Vagina (tissue), 2 donors: Measurements from ENCODE around the gene PGBD4. TPM values are rescaled to one million over a fixed set of nuclear protein-coding genes. Genes with fewer than 3 reads are reported as not detected.

Source experiments
- DNase-seq, 2 donors: peaks; one replicate each; pipeline ENCODE4 v3.0.0-alpha.2; 2017; ENCODE audit errors: extremely low spot score in 2 of 2
- H3K27ac ChIP-seq: fragments of 200-600 bp; sonication (generic); one replicate; pipeline ENCODE4 v1.5.1; 2019
- H3K27me3 ChIP-seq: fragments of 200-600 bp; sonication (generic); one replicate; pipeline ENCODE4 v1.5.1; 2019
- H3K36me3 ChIP-seq, 2 donors: fragments of 200-600 bp; sonication (generic); one replicate each; pipeline ENCODE4 v1.5.1; 2017 to 2019
- H3K4me1 ChIP-seq: fragments of 200-600 bp; sonication (generic); one replicate; pipeline ENCODE4 v1.5.1; 2019
- H3K4me3 ChIP-seq, 2 donors: fragments of 200-600 bp; sonication (generic); 1 replicate in 1 of 2; 2 replicates in 1 of 2; pipeline ENCODE4 v1.5.1; 2016 to 2019
- H3K9me3 ChIP-seq: fragments of 200-600 bp; sonication (generic); one replicate; pipeline ENCODE4 v1.5.1; 2019
- CTCF ChIP-seq, 3 experiments: fragments of 450-650 bp in 2 of 3; fragments of 200-600 bp in 1 of 3; sonication (generic) in 1 of 3; IDR thresholded peaks; one replicate each; pipeline ENCODE4 v1.5.1; 2017 to 2019; ENCODE audit warnings: antibody characterized with exemption in 3 of 3, mild to moderate bottlenecking in 2 of 3, moderate library complexity in 2 of 3
- POLR2A ChIP-seq, 2 donors: fragments of 450-650 bp; IDR thresholded peaks; one replicate each; pipeline ENCODE4 v1.6.1; 2017; ENCODE audit warnings: antibody characterized with exemption in 2 of 2, mild to moderate bottlenecking in 2 of 2, moderate library complexity in 2 of 2
- POLR2AphosphoS5 ChIP-seq, 2 donors: sonication (generic); formaldehyde crosslinking; IDR thresholded peaks; one replicate each; pipeline ENCODE4 v1.9.0; 2017; ENCODE audit warnings: antibody characterized with exemption in 2 of 2, mild to moderate bottlenecking in 2 of 2, low read depth in 1 of 2; ENCODE audit not compliant: insufficient read depth in 1 of 2
- intact Hi-C: fragments of 100-400 bp; cut with DNase I; formaldehyde crosslinking; loops from one replicate; pipeline ENCODE4 v1.15.1; 2023
- total RNA-seq: library from RNA; depleted of rRNA; stranded (reverse); fragments of >200 nt; gene quantifications from one replicate; pipeline ENCODE4 v1.2.3, GENCODE V29; 2016

The PGBD4 gene
- total RNA-seq, 1 donor from 2014 or later = 1.5 TPM

- no peaks in the 10 kb centered on the region for H3K9me3 ChIP-seq
- H3K4me1 ChIP-seq = peaks cover 4% of the 10 kb centered on the region
- H3K27me3 ChIP-seq = no peaks in the 10 kb centered on the region
- H3K36me3 ChIP-seq = no peaks in the 10 kb centered on the region
- intact Hi-C loops = no loop called here
- no peak overlapping the region for H3K4me3 ChIP-seq
- H3K27ac ChIP-seq = no peak overlapping the region
- no peak for DNase-seq
- no peak for TF ChIP-seq CTCF (IDR thresholded peaks at IDR 0.05)
- no peak for TF ChIP-seq POLR2AphosphoS5 (IDR thresholded peaks at IDR 0.05; ENCODE audit: insufficient read depth in 1 of 2, low read depth in 1 of 2)
- TF ChIP-seq POLR2A (IDR thresholded peaks at IDR 0.05) = no peak
Measured at GRCh38 chr15:34070003-34070402, 31.9 kb upstream of the PGBD4 start.

- Histone ChIP-seq H3K36me3 (no peaks in the 10 kb centered on the region), H3K9me3 (no peaks in the 10 kb centered on the region), H3K4me1 (no peaks in the 10 kb centered on the region), H3K27me3 (no peaks in the 10 kb centered on the region), H3K4me3 (no peak overlapping the region), H3K27ac (no peak overlapping the region)
- DNase-seq = no peak
- intact Hi-C loops = no loop called here
- TF ChIP-seq CTCF (IDR thresholded peaks at IDR 0.05) (no peak), POLR2A (IDR thresholded peaks at IDR 0.05) (no peak), POLR2AphosphoS5 (IDR thresholded peaks at IDR 0.05; ENCODE audit: insufficient read depth in 1 of 2, low read depth in 1 of 2) (no peak)
Measured at GRCh38 chr15:34076785-34077184, 25.1 kb upstream of the PGBD4 start.

GRCh38 chr15:34078900-34079299 lies 23.0 kb upstream of the PGBD4 start:
- Histone ChIP-seq H3K4me1 (peaks cover 4% of the 10 kb centered on the region), H3K27ac (no peak overlapping the region), H3K9me3 (no peaks in the 10 kb centered on the region), H3K27me3 (no peaks in the 10 kb centered on the region), H3K36me3 (peaks cover 0 to 6% of the 10 kb centered on the region in 2 donors), H3K4me3 (no peak overlapping the region)
- TF ChIP-seq CTCF (IDR thresholded peaks at IDR 0.05) = no peak
- intact Hi-C loops = no loop called here
- no peak for DNase-seq

- TF ChIP-seq CTCF (IDR thresholded peaks at IDR 0.05) = no peak
- TF ChIP-seq POLR2A (IDR thresholded peaks at IDR 0.05) = no peak
- no peak for TF ChIP-seq POLR2AphosphoS5 (IDR thresholded peaks at IDR 0.05; ENCODE audit: insufficient read depth in 1 of 2, low read depth in 1 of 2)
- H3K9me3 ChIP-seq = no peaks in the 10 kb centered on the region
- H3K36me3 ChIP-seq = peaks cover 0 to 6% of the 10 kb centered on the region in 2 donors
- H3K4me3 ChIP-seq = no peak overlapping the region
- intact Hi-C loops = no loop called here
- no peak overlapping the region for H3K27ac ChIP-seq
- no peaks in the 10 kb centered on the region for H3K27me3 ChIP-seq
- DNase-seq = no peak
- H3K4me1 ChIP-seq = peaks cover 4% of the 10 kb centered on the region
Measured at GRCh38 chr15:34079904-34080303, 22.0 kb upstream of the PGBD4 start.

GRCh38 chr15:34084086-34084485 lies 17.8 kb upstream of the PGBD4 start:
- DNase-seq = no peak
- Histone ChIP-seq H3K27ac (no peak overlapping the region), H3K9me3 (no peaks in the 10 kb centered on the region), H3K27me3 (no peaks in the 10 kb centered on the region), H3K4me1 (peaks cover 4% of the 10 kb centered on the region), H3K36me3 (peaks cover 0 to 14% of the 10 kb centered on the region in 2 donors), H3K4me3 (no peak overlapping the region)
- intact Hi-C loops = no loop called here
- TF ChIP-seq CTCF (IDR thresholded peaks at IDR 0.05) (no peak), POLR2AphosphoS5 (IDR thresholded peaks at IDR 0.05; ENCODE audit: insufficient read depth in 1 of 2, low read depth in 1 of 2) (no peak), POLR2A (IDR thresholded peaks at IDR 0.05) (no peak)
